IPS-11a (cell line): ENCODE data around the gene CACNA1B.

Source experiments
- H3K4me3 ChIP-seq: one replicate; pipeline ENCODE4 v1.5.1; 2013; ENCODE audit warnings: low read depth, low read length, control low read depth

The CACNA1B gene

GRCh38 chr9:137978262-137978714 lies 100.7 kb downstream of the CACNA1B start:
- H3K4me3 ChIP-seq = no peak overlapping the region

- H3K4me3 ChIP-seq = no peak overlapping the region
Measured at GRCh38 chr9:137982200-137982599, 104.6 kb downstream of the CACNA1B start.

GRCh38 chr9:137984005-137984404 lies 106.4 kb downstream of the CACNA1B start:
- H3K4me3 ChIP-seq = no peak overlapping the region

GRCh38 chr9:137984520-137985257 lies 107.1 kb downstream of the CACNA1B start:
- no peak overlapping the region for H3K4me3 ChIP-seq

- H3K4me3 ChIP-seq = no peak overlapping the region
Measured at GRCh38 chr9:137985637-137986071, 108.1 kb downstream of the CACNA1B start.

- H3K4me3 ChIP-seq = no peak overlapping the region
Measured at GRCh38 chr9:137986268-137987099, 108.9 kb downstream of the CACNA1B start.

GRCh38 chr9:137987244-137988030 lies 109.9 kb downstream of the CACNA1B start:
- no peak overlapping the region for H3K4me3 ChIP-seq

GRCh38 chr9:137988051-137988450 lies 110.5 kb downstream of the CACNA1B start:
- no peak overlapping the region for H3K4me3 ChIP-seq

- H3K4me3 ChIP-seq = no peak overlapping the region
Measured at GRCh38 chr9:137988701-137989100, 111.1 kb downstream of the CACNA1B start.

GRCh38 chr9:137989156-137989555 lies 111.6 kb downstream of the CACNA1B start:
- no peak overlapping the region for H3K4me3 ChIP-seq

- H3K4me3 ChIP-seq = no peak overlapping the region
Measured at GRCh38 chr9:137989999-137990715, 112.6 kb downstream of the CACNA1B start.

GRCh38 chr9:138003485-138004190 lies 126.1 kb downstream of the CACNA1B start:
- H3K4me3 ChIP-seq = no peak overlapping the region

GRCh38 chr9:138006576-138007233 lies 129.1 kb downstream of the CACNA1B start:
- H3K4me3 ChIP-seq = no peak overlapping the region

- H3K4me3 ChIP-seq = no peak overlapping the region
Measured at GRCh38 chr9:138007566-138007917, 130.0 kb downstream of the CACNA1B start.

- H3K4me3 ChIP-seq = no peak overlapping the region
Measured at GRCh38 chr9:138007918-138008841, 130.6 kb downstream of the CACNA1B start.

GRCh38 chr9:138009016-138009802 lies 131.6 kb downstream of the CACNA1B start:
- no peak overlapping the region for H3K4me3 ChIP-seq

- H3K4me3 ChIP-seq = no peak overlapping the region
Measured at GRCh38 chr9:138009803-138010690, 132.5 kb downstream of the CACNA1B start.
